Keratinocyte (primary cell): ENCODE measurements around the gene HPS3. TPM values are rescaled to one million over a fixed set of nuclear protein-coding genes. Genes with fewer than 3 reads are reported as not detected.

ENCODE experiments used
- DNase-seq: peaks from one replicate; pipeline ENCODE4 v3.0.0-alpha.2; 2011; ENCODE audit warnings: low read depth, missing footprints, low spot score
- FAIRE-seq: peaks from 2 replicates; lab custom pipeline; 2011; peaks lifted over from hg19 to GRCh38; lab: Jason Lieb, UNC
- H2AFZ ChIP-seq: 2 replicates; pipeline ENCODE4 v1.6.0; 2012; ENCODE audit warnings: low read length, control low read depth, inconsistent platforms; ENCODE audit not compliant: control insufficient read depth
- H3K27ac ChIP-seq: 2 replicates; pipeline ENCODE4 v1.5.1; 2011; ENCODE audit warnings: low read length; ENCODE audit not compliant: control insufficient read depth, insufficient read depth
- H3K27me3 ChIP-seq: 3 replicates; pipeline ENCODE4 v1.6.0; 2011; ENCODE audit warnings: low read length; ENCODE audit not compliant: control insufficient read depth, insufficient read depth; ENCODE audit errors: extremely low read depth
- H3K36me3 ChIP-seq, 2 experiments: 2 replicates in 1 of 2; 3 replicates in 1 of 2; pipeline ENCODE4 v1.5.1; 2011; ENCODE audit warnings: low read length in 2 of 2, mild to moderate bottlenecking in 1 of 2; ENCODE audit not compliant: control insufficient read depth in 2 of 2, insufficient read depth in 2 of 2; ENCODE audit errors: extremely low read depth in 1 of 2
- H3K4me1 ChIP-seq: 3 replicates; pipeline ENCODE4 v1.5.1; 2011; ENCODE audit warnings: low read length; ENCODE audit not compliant: control insufficient read depth, insufficient read depth; ENCODE audit errors: extremely low read depth
- H3K4me2 ChIP-seq: 3 replicates; pipeline ENCODE4 v1.6.0; 2011; ENCODE audit warnings: low read depth, low read length; ENCODE audit not compliant: control insufficient read depth, insufficient read depth; ENCODE audit errors: extremely low read depth
- H3K4me3 ChIP-seq, 3 experiments: fragments of 200-600 bp in 1 of 3; sonication (generic) in 1 of 3; 2 replicates in 2 of 3; 3 replicates in 1 of 3; pipeline ENCODE4 v1.5.1; 2011 to 2016; ENCODE audit warnings: low read length in 3 of 3, mild to moderate bottlenecking in 3 of 3, control low read depth in 2 of 3, inconsistent platforms in 1 of 3, low read depth in 1 of 3, mixed read lengths in 1 of 3, mixed run types in 1 of 3, moderate library complexity in 1 of 3; ENCODE audit not compliant: control insufficient read depth in 2 of 3, insufficient read depth in 2 of 3; ENCODE audit errors: extremely low read depth in 1 of 3
- H3K79me2 ChIP-seq: 2 replicates; pipeline ENCODE4 v1.6.0; 2012; ENCODE audit warnings: low read length; ENCODE audit not compliant: control insufficient read depth, insufficient read depth
- H3K9ac ChIP-seq: 3 replicates; pipeline ENCODE4 v1.6.0; 2011; ENCODE audit warnings: low read length; ENCODE audit not compliant: control insufficient read depth, insufficient read depth; ENCODE audit errors: extremely low read depth
- H3K9me1 ChIP-seq: 3 replicates; pipeline ENCODE4 v1.6.0; 2011; ENCODE audit warnings: low read length; ENCODE audit not compliant: control insufficient read depth, insufficient read depth; ENCODE audit errors: extremely low read depth
- H3K9me3 ChIP-seq: 2 replicates; pipeline ENCODE4 v1.5.1; 2012; ENCODE audit warnings: low read depth, low read length; ENCODE audit not compliant: control insufficient read depth
- H4K20me1 ChIP-seq: 3 replicates; pipeline ENCODE4 v1.6.0; 2011; ENCODE audit warnings: low read length; ENCODE audit not compliant: control insufficient read depth, insufficient read depth; ENCODE audit errors: extremely low read depth
- EZH2 ChIP-seq: IDR thresholded peaks from one replicate; pipeline ENCODE4 v1.6.1; 2012; ENCODE audit warnings: inconsistent platforms, mild to moderate bottlenecking, low read length, moderate library complexity
- dilution Hi-C: fragments of 300-500 bp; cut with MboI; formaldehyde crosslinking; loops from one replicate; pipeline ENCODE4 v1.7.0; 2020; ENCODE audit warnings: low sequenced_read_pairs; ENCODE audit not compliant: extremely low pct_ligation_motif_present
- polyA plus RNA-seq, 5 experiments: library from polyadenylated mRNA; depleted of rRNA in 3 of 5; stranded (reverse) in 3 of 5; stranded (forward) in 1 of 5; unstranded in 1 of 5; fragments of >200 nt; gene quantifications; 1 replicate in 1 of 5; 2 replicates in 3 of 5; 3 replicates in 1 of 5; pipeline versions ENCODE4 v1.2.1 to v1.2.3, GENCODE V29; 2011 to 2012; ENCODE audit warnings: missing spikeins in 2 of 5, low read depth in 1 of 5, low replicate concordance in 1 of 5
- TF ChIP-seq, protein P1 (sequence below), 3 experiments: IDR thresholded peaks in 1 of 3; conservative IDR thresholded peaks in 1 of 3; optimal IDR thresholded peaks in 1 of 3; 2 replicates in 2 of 3; 3 replicates in 1 of 3; pipeline versions ENCODE3 to v1.5.1; 2011; ENCODE audit warnings: low read length in 3 of 3, mild to moderate bottlenecking in 3 of 3, moderate library complexity in 2 of 3, control low read depth in 1 of 3, inconsistent platforms in 1 of 3; ENCODE audit not compliant: insufficient read depth in 2 of 3; ENCODE audit errors: extremely low read depth in 1 of 3

The HPS3 gene
- polyA plus RNA-seq, 1 donor (not counting 4 experiments of a cell fraction or from before 2014, with no cell fraction given) = 12.9 TPM

DNA sequence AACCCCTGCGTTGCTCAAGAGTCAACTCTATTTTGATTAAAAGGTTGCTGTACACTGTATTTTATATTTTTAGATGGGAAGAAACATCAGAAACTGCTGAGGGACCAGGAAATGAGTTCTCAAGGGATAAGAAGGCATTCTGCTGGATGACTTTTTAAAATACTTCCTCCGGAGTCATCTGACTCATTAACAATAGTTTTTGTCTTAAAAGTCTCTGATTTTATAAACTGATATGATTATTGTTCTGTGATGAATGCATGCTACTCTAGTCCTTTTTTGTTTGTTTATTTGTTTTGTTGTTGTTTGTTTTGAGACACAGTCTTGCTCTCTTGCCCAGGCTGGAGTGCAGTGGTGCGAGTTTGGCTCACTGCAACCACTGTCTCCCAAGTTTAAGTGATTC, 25.0 kb upstream of the HPS3 start:
- Histone ChIP-seq H3K27me3 (no peaks in the 10 kb centered on the region), H3K9me3 (no peaks in the 10 kb centered on the region), H4K20me1 (no peaks in the 10 kb centered on the region), H3K4me2 (no peak overlapping the region), H3K9me1 (no peaks in the 10 kb centered on the region), H2AFZ (no peak overlapping the region), H3K27ac (no peak overlapping the region), H3K36me3 (no peaks in the 10 kb centered on the region), H3K4me1 (no peaks in the 10 kb centered on the region), H3K79me2 (no peaks in the 10 kb centered on the region), H3K9ac (no peak overlapping the region), H3K4me3 (no peak overlapping the region)
- no peak for DNase-seq
- dilution Hi-C loops = no loop called here
- no peak for FAIRE-seq
- TF ChIP-seq EZH2 = no peak
- TF ChIP-seq, protein P1, sequence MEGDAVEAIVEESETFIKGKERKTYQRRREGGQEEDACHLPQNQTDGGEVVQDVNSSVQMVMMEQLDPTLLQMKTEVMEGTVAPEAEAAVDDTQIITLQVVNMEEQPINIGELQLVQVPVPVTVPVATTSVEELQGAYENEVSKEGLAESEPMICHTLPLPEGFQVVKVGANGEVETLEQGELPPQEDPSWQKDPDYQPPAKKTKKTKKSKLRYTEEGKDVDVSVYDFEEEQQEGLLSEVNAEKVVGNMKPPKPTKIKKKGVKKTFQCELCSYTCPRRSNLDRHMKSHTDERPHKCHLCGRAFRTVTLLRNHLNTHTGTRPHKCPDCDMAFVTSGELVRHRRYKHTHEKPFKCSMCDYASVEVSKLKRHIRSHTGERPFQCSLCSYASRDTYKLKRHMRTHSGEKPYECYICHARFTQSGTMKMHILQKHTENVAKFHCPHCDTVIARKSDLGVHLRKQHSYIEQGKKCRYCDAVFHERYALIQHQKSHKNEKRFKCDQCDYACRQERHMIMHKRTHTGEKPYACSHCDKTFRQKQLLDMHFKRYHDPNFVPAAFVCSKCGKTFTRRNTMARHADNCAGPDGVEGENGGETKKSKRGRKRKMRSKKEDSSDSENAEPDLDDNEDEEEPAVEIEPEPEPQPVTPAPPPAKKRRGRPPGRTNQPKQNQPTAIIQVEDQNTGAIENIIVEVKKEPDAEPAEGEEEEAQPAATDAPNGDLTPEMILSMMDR (optimal IDR thresholded peaks at IDR 0.05 in 1 of 3, IDR thresholded peaks at IDR 0.05 in 1 of 3, conservative IDR thresholded peaks at IDR 0.05 in 1 of 3; ENCODE audit: extremely low read depth in 1 of 3, insufficient read depth in 2 of 3, low read length in 3 of 3) = no peak

DNA sequence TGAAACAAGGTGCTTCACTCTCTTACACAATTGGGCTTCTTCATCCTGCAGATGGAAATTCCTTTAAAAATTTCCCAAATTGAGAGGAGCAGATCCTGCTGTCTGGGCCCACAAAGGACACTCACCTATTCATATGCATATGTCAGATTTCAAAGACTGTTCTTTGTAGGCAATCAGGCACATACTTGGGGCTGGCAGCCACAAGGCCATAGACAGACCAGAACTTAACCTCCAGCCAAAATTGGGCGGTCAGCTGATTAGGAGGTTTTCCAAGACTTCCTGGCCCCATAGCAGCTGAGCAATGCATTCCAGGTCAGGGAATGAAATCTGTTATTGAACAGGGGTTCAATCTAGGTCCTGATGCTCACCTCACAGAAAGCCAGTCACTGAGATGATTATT, 15.0 kb upstream of the HPS3 start:
- dilution Hi-C loops = no loop called here
- Histone ChIP-seq H3K9me1 (no peaks in the 10 kb centered on the region), H3K9me3 (no peaks in the 10 kb centered on the region), H3K36me3 (no peaks in the 10 kb centered on the region), H3K79me2 (no peaks in the 10 kb centered on the region), H3K4me3 (no peak overlapping the region), H3K4me1 (no peaks in the 10 kb centered on the region), H3K9ac (no peak overlapping the region), H3K27ac (no peak overlapping the region), H2AFZ (no peak overlapping the region), H3K4me2 (no peak overlapping the region), H3K27me3 (no peaks in the 10 kb centered on the region), H4K20me1 (no peaks in the 10 kb centered on the region)
- DNase-seq (no peak), FAIRE-seq (no peak)
- no peak for TF ChIP-seq EZH2
- TF ChIP-seq, protein P1 (optimal IDR thresholded peaks at IDR 0.05 in 1 of 3, IDR thresholded peaks at IDR 0.05 in 1 of 3, conservative IDR thresholded peaks at IDR 0.05 in 1 of 3; ENCODE audit: extremely low read depth in 1 of 3, insufficient read depth in 2 of 3, low read length in 3 of 3) = no peak
